ENCODE data around the gene UVRAG.

DNA sequence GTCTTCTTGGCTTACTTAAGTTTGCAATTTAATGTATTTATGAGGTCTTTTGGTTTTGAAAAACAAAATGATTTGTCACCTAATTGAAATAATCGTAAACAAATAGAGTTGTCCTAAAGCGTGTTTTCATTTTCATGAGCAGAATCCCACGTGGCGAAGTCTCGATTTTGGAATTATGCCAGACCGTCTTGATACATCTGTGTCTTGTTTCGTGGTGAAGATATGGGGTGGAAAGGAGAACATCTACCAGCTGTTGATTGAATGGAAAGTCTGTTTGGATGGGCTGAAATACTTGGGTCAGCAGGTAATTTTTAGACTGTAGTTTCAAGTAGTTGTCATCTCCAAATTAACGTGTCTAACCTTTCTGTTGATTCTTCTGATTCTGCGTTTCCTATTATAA lies 64.7 kb downstream of the UVRAG start:
- TF ChIP-seq, protein P1, sequence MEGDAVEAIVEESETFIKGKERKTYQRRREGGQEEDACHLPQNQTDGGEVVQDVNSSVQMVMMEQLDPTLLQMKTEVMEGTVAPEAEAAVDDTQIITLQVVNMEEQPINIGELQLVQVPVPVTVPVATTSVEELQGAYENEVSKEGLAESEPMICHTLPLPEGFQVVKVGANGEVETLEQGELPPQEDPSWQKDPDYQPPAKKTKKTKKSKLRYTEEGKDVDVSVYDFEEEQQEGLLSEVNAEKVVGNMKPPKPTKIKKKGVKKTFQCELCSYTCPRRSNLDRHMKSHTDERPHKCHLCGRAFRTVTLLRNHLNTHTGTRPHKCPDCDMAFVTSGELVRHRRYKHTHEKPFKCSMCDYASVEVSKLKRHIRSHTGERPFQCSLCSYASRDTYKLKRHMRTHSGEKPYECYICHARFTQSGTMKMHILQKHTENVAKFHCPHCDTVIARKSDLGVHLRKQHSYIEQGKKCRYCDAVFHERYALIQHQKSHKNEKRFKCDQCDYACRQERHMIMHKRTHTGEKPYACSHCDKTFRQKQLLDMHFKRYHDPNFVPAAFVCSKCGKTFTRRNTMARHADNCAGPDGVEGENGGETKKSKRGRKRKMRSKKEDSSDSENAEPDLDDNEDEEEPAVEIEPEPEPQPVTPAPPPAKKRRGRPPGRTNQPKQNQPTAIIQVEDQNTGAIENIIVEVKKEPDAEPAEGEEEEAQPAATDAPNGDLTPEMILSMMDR (optimal IDR thresholded peaks at IDR 0.05 in 1 of 3, IDR thresholded peaks at IDR 0.05 in 1 of 3, conservative IDR thresholded peaks at IDR 0.05 in 1 of 3; ENCODE audit: extremely low read depth in 1 of 3, insufficient read depth in 2 of 3, low read length in 3 of 3), result no peak
- no peak for TF ChIP-seq EZH2 (IDR thresholded peaks at IDR 0.05; ENCODE audit: low read length)
